ENCODE results near the gene TNK2.
"Not testable (repeated sequence)": the region's sequence is repeated elsewhere in the genome, so short reads cannot be mapped to it uniquely, and the experiment has no call there.

DNA sequence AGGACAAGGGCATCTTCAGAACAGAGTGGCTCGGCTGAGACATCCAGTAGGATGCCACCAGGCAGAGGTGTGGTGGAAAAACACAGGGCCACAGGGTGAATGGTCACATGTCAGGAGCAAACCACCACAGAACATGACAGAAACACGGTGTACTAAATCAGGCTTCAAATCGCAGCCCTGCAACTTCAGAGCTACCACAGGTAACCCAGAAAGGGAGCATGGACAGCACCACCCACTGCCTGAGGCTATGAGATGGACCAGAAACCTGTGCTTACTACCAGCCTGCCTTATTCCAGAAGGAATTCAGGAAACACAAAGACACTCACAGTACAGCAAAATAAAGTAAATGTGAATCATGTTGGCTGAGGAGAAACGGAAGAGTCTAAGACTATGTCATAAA, 41.8 kb upstream of the TNK2 start:
- TF ChIP-seq, protein P1, sequence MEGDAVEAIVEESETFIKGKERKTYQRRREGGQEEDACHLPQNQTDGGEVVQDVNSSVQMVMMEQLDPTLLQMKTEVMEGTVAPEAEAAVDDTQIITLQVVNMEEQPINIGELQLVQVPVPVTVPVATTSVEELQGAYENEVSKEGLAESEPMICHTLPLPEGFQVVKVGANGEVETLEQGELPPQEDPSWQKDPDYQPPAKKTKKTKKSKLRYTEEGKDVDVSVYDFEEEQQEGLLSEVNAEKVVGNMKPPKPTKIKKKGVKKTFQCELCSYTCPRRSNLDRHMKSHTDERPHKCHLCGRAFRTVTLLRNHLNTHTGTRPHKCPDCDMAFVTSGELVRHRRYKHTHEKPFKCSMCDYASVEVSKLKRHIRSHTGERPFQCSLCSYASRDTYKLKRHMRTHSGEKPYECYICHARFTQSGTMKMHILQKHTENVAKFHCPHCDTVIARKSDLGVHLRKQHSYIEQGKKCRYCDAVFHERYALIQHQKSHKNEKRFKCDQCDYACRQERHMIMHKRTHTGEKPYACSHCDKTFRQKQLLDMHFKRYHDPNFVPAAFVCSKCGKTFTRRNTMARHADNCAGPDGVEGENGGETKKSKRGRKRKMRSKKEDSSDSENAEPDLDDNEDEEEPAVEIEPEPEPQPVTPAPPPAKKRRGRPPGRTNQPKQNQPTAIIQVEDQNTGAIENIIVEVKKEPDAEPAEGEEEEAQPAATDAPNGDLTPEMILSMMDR (IDR thresholded peaks at IDR 0.05): not testable (repeated sequence)
- TF ChIP-seq EZH2 (IDR thresholded peaks at IDR 0.05; ENCODE audit: borderline replicate concordance, insufficient read depth, low read depth, low read length, poor library complexity, severe bottlenecking): not testable (repeated sequence)
